ENCODE results near the gene PCNT. TPM values are rescaled to one million over a fixed set of nuclear protein-coding genes. Genes with fewer than 3 reads are reported as not detected.
"Not testable (repeated sequence)": the region's sequence is repeated elsewhere in the genome, so short reads cannot be mapped to it uniquely, and the experiment has no call there.

The PCNT gene
- total RNA-seq, 1 experiment from 2014 or later = 20.5 TPM

- DNase-seq (ENCODE audit: low spot score) = no peak
These were observed 62.1 kb downstream of the PCNT start for GRCh38 chr21:46385846-46386733.

GRCh38 chr21:46386734-46387088 is 62.8 kb downstream of the PCNT start:
- no peak for DNase-seq (ENCODE audit: low spot score)

DNA sequence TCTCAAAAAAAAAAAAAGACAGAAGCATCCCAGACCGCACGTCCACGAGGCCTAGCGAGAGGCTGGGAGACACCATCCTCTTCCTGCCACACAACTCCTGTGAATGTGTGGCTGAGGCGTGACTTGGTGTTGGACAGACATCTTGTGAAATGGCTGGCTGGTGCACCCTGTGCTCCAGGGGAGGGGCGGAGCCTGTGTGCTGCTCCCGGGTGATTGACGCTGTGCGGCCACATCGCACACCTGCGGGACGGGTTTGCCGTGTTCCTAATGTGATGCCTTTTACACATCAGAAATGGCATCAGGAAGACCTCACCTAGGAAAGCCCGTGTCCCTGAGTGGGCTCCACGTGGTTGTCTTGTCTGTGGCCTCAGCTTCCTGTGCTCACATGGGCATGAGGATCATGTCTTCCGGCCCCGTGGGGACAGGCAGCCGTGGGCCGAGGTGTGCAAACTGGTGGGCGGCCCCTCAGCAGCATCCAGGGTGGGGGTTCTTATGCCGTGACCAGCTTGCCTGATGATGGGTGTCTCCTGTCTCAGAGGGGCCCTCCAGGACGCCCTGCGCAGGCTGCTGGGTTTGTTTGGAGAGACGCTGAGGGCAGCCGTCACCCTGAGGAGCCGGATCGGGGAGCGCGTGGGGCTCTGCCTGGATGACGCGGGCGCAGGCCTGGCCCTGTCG is 64.4 kb downstream of the PCNT start:
- DNase-seq (ENCODE audit: low spot score) = no peak

GRCh38 chr21:46388896-46389295 is 64.9 kb downstream of the PCNT start:
- DNase-seq (ENCODE audit: low spot score) = no peak

DNA sequence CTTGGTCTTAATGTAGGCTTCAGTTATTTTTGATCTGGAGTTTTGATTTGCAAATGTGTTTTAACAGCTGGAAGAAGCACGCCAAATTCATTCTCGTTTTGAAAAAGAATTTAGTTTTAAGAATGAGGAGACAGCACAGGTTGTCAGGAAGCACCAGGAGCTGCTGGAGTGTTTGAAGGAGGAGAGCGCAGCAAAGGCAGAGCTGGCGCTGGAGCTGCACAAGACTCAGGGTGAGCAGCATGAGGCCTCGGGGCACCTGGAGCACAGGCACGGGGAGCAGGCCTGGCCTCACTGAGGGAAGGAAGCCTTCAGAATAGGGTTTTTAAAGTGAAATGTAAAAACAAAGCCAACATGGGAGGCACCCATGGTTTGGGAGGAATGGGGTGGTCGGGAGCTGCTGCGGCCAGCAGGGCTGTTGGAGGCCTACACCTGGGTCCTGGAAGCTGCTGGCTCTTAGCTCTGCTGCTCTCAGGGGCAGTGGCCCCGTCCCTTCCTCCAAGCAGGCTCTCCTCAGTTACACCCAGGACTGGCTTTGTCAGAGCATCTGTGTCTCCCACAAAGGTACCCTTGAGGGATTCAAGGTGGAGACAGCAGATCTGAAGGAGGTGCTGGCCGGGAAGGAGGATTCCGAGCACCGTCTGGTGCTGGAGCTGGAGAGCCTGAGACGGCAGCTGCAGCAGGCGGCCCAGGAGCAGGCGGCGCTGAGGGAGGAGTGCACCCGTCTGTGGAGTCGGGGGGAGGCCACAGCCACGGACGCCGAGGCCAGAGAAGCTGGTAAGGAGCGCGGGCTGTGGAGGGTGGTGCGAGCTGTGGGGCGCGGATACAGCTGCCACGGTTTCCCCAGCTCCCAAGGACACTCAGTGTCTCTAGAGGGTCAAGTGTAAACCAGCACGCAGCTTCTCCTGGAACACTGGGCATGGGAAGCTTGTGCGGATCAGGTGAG is 66.9 kb downstream of the PCNT start:
- no peak for DNase-seq (ENCODE audit: low spot score)

- no peak for DNase-seq (ENCODE audit: low spot score)
These were observed 67.8 kb downstream of the PCNT start for GRCh38 chr21:46391773-46392172.

DNA sequence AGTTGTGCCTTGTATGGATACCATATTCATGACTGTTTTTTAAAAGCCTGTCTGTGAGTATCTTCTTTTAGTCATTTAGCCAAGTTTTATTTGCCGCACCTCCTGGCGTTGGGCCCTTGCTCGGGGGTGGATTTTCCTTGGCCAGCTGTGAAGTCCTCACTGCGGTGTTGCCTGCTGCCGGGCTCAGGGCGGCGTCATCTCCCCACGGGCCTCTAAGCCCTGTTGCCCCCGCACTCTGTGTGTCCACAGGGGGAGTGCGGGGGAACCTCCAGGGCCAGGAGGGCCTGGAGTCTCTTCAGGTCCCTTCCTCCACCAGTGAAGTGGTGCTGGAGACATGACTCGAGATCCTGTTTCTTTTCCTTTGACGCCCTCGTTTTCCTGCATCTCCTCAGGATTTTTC is 69.0 kb downstream of the PCNT start:
- no peak for DNase-seq (ENCODE audit: low spot score)

DNA sequence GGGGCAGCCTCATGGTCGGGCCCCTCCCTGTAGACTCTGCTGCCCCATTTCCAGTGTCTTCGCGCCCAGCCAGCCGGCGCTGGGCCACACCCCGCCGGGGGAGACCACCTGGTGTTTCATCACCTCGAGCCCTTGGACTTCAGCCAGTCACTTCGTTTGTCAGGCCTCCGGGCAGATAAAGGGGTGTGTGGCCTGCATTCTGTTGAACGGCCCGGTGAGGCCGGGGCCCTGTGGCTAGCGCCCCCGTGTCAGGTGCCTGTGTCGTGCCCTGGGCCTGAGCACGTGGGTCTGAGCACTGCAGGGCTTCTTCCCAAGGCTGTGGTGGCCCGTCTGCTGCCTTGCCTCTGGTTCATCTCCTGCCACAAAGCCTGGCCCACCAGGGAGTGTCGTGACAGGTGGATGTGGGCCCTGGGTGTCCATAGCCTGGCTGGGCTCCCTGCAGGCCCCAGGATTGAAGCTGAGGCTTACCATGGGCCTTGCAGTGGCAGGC is 69.5 kb downstream of the PCNT start:
- no peak for DNase-seq (ENCODE audit: low spot score)

DNA sequence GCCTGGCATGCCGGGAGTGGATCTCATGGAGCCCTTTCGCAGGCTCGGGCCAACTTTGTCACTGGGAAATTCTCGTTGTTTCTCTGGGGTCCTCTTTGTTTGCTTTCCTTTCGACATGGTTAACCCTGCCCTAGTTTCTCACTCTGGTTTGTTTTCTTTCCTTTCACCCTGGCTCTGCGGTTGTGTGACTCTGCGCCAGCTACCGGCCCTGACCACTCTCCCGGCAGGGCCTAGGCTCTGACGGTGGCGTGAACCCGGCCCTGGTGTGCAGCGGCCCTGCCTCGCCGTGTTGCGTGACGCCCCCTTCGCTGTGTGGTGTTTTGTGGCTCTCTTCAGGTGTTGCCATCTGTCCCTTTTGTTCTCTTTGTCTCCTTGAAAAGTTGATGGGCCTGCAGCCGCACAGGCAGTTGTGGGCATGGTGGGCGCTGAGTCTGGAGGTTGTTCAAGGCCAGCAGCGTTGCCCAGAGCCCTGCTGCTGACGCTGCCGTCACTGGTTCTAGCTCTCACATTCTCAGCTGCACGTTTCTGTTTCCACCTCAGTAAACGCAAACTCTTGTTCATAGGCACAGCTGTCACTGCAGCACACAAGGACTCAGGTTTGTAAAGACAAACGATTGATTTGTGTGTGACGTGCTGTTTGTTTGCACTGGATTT is 70.1 kb downstream of the PCNT start:
- no peak for DNase-seq (ENCODE audit: low spot score)

- DNase-seq (ENCODE audit: low spot score) = no peak
These were observed 70.7 kb downstream of the PCNT start for GRCh38 chr21:46394595-46395104.

GRCh38 chr21:46397211-46397905 is 73.4 kb downstream of the PCNT start:
- DNase-seq (ENCODE audit: low spot score) = no peak

DNA sequence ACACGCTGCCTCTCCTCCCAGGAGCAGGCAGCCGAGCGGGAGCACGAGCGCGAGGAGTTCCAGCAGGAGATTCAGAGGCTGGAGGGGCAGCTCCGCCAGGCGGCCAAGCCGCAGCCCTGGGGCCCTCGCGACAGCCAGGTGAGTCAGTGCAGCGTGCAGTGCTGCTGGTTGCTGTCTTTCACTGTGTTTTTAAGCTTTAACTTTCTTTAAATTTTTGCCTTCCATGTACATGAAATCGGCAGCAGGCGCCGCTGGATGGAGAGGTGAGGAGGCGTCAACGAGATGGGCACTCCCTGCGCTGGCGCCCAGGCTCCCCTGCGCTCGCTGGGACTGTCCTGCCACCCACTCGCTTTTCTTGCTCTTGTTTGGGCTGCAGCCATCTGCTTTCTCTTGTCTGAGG is 74.0 kb downstream of the PCNT start:
- DNase-seq (ENCODE audit: low spot score) = no peak

DNA sequence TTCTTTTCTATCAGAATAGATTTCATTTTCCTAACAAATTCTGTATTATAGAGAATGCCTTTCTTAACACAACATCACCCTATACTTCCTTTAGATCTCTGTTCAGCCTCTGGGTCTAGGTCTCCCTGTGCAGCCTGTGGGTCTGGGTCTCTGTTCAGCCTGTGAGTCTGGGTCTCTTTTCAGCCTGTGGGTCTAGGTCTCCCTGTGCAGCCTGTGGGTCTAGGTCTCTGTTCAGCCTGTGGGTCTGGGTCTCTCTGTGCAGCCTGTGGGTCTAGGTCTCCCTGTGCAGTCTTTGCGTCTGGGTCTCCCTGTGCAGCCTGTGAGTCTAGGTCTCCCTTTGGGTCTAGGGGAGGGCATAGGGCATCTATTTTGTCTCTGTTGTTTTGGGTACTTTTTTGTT is 75.2 kb downstream of the PCNT start:
- DNase-seq (ENCODE audit: low spot score) = no peak

GRCh38 chr21:46399686-46400085 is 75.7 kb downstream of the PCNT start:
- no peak for DNase-seq (ENCODE audit: low spot score)

DNA sequence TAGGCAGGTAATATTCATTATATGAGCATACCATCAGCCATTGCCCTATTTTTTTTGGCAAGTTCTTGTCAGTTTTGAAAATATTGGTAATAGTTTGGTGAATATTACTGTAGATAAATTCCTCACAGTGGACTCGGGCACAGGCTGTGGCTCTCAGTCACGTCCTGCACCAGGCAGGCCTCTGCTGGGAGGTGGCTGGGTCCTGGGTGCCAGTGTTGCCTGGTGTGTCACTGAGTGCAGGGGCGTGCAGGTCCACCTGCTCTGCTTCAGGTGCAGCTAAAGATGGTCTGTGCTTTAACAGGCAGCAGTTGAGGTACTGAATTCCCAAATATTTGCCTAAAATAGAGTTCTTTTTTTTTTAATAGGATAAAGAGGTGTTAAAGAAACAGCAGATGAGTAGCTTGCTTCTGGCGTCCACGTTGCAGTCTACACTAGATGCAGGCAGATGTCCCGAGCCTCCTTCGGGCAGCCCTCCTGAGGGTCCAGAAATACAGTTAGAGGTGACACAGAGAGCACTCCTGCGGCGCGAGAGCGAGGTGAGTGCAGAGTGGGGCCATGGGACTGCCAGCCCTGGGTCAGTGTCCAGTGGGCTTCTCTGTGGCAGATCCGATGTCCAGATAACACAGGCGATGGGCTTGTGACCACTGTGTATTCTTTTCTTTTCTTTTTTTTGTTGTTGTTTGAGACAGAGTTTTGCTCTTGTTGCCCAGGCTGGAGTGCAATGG is 77.4 kb downstream of the PCNT start:
- no peak for DNase-seq (ENCODE audit: low spot score)

GRCh38 chr21:46402421-46402820 is 78.5 kb downstream of the PCNT start:
- no peak for DNase-seq (ENCODE audit: low spot score)

- not testable (repeated sequence) for DNase-seq (ENCODE audit: low spot score)
These were observed 79.4 kb downstream of the PCNT start for GRCh38 chr21:46403234-46403811.

DNA sequence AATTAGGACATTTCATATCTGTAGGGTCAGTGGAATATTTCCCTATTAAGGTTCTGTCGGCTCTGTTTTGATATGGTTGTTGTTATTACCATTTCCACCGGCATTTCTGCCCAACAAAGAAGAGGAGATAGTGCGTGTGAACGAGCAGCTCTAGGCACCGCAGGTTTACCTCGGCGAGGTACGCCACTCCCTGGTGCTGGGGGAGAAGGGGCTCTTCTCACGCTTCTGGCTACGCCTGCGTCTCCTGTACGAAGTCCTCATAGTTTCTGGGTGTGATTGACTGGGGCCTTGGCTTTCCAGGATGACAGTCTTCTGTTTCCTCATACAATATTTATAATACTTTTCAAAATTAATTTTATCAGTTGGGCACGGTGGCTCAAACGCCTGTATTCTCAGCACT is 80.3 kb downstream of the PCNT start:
- DNase-seq (ENCODE audit: low spot score) = no peak

GRCh38 chr21:46406001-46406400 is 82.0 kb downstream of the PCNT start:
- no peak for DNase-seq (ENCODE audit: low spot score)

Measured in A172 (cell line).